HG03064 (cell line): Measurements from ENCODE around the gene FRAT1.

Experiments
- ATAC-seq: cut with Tn5 transposase; IDR thresholded peaks from one replicate; pipeline ENCODE4 v1.9.1; 2021; ENCODE audit warnings: low read depth; ENCODE audit not compliant: unreplicated experiment

The FRAT1 gene

DNA sequence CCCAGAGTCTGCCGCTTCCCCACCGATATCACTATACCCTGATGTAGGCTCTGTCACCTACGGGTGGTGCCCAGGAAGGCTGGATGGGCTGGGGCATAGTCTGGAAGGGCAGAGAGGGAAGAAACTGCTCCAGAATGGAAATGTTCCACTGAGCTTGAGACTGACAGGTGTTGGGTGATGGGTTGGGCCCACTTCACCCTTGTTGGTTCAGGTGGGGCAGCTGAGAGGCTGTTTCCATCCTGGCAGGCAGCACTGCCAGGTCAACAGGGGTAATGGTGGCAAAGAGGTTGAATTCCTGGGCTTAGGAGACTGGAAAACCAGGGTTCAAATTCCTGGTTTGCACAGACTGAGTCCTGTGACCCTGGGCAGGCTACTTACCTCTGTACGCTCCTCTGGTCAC lies 44.0 kb downstream of the FRAT1 start:
- no peak for ATAC-seq

DNA sequence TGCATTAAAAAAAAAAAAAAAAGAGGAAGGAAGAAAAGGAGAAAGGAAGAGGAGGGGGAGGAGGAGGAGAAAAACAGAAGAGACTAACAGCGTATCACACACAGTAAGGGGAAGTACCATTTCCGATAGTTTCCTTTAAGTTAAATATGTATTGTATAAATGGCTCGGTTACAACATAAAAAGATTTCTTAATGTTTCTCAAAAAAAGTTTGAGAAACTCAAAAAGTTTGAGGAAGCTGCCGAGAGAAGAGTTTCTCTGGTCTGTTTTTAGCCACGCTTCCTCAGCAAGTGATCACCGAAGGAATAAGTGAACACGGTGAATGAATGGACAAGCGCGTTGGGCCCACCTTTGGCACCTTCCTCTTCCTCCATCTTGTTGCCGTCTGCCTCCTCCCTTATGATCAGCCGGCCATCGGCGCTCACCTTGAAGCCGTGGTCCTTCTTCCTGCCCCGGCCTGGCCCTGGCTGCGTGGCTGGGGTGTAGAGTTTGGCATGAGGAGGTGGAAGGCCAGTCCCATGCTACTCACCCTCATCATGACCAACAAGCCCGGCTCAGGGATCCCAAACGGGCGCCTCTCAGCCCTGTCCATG lies 46.8 kb downstream of the FRAT1 start:
- no peak for ATAC-seq

DNA sequence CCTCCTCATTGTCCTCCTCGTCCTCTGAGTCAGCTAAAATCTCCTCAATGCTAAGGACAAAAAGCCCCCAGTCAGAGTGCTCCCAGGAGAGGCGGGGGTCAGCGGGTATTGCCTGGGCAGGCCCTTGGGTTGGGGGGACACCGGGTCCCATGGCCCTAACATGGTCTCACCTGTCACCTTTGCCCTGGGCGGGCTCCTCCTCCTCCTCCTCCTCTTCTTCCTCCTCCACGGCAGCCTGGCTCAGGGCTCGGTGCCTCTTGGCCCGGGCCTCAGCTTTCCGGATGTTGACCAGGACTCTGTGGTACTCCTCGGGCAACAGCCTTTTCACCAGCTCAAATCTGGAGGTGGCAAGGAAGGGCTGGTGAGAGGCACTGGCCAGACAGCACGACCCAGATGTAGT lies 47.5 kb downstream of the FRAT1 start:
- ATAC-seq, result no peak

DNA sequence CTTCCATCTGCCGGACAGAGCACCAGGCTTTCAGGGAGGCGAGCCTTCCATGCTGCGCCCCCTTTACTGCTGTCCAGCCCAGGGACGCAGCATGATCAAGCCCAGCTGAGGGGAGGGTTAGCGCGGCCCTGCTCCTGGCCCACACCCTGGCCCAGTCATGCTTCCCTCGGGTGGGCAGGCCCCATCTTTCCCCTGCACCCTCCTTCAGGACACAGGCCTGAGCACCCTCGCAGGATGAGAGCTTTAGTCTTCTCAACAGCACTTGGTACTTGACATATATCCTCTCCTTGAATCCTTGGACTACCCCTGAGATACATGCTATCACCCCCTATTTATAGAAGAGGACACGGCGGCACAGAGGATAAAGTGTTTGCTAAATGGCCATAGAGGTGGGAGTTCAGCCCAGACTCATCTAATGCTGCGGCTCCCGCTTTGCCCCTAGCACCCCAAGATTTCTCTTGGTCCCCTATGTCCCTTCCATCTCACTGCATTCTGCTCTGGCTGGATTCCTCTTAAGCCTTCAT lies 48.1 kb downstream of the FRAT1 start:
- ATAC-seq, result no peak
